GM19025 (cell line): ENCODE data around the gene RTN4R.
"Not testable (repeated sequence)": the region's sequence is repeated elsewhere in the genome, so short reads cannot be mapped to it uniquely, and the experiment has no call there.

Experiments used
- ATAC-seq: cut with Tn5 transposase; IDR thresholded peaks from one replicate; pipeline ENCODE4 v1.9.1; 2021; ENCODE audit warnings: mild to moderate bottlenecking, low read depth, moderate library complexity; ENCODE audit not compliant: unreplicated experiment

Gene RTN4R

DNA sequence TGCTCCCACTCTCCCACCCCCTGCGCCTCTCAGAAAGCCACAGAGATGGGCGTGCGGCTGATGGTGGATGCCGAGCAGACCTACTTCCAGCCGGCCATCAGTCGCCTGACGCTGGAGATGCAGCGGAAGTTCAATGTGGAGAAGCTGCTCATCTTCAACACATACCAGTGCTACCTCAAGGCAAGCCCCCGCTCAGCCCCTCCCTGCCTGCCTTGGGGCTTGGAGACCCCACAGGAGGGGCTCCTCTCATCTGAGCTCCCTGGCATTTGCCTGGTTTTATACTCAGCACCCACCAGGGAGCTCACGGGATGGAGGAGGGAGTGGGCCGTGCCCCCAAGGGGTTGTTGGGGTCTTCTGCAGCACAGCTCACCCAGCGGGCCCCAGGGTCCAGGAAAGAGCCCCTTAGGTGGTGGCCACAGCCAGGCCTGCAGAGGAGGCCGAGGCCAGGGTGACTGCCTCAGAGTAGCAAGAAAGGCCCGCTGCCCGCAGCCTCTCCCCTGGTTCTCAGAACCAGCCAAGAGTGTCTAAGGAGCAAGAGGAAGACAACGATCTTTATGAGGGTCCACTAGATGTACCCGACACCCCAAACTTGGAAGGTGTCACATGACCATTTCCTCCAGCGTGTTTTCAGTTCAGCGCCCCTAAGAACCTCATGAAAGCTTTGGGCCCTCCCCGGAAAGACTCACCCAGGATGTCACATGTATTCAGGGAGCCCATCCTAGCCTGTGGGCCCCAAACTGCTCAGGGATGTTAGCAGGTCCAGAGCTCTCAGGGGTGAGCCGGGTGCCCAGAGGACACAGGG, 38.7 kb upstream of the RTN4R start:
- not testable (repeated sequence) for ATAC-seq

DNA sequence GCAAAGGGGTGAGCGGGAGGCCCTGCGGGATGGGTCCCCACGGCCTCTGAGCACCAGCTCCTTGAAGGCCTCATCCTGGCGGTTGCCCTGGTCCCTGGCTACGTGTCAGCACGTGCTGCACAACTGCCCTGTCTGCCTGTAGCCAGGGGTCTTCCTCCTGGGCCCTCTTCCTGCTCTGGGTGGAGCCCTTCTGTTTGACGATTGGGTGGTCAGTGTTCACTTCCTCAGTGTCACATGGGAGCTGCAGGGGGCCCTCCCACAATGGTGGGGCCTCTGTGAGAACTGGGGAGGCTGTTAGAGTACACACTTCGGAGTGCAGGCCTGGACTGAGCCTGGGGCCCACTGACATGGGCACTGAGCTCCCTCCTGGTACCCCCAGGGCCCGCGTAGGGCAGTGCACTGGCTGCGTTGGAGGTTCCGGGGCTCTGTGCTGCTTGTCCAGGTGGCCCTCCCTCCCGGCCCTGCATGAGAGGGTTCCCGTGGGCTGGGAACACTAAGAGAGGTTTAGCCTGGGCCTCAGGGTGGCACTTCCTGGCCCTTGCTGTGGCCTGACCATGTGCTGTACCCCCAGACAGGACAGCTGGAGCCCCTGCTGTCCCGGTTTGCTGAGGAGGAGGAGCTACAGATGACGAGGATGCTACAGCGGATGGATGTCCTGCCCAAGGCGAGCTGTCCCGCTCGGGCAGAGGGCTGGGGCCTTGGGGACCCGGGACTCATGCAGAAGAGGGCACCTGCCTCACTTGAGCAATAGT, 38.0 kb upstream of the RTN4R start:
- ATAC-seq: no peak

DNA sequence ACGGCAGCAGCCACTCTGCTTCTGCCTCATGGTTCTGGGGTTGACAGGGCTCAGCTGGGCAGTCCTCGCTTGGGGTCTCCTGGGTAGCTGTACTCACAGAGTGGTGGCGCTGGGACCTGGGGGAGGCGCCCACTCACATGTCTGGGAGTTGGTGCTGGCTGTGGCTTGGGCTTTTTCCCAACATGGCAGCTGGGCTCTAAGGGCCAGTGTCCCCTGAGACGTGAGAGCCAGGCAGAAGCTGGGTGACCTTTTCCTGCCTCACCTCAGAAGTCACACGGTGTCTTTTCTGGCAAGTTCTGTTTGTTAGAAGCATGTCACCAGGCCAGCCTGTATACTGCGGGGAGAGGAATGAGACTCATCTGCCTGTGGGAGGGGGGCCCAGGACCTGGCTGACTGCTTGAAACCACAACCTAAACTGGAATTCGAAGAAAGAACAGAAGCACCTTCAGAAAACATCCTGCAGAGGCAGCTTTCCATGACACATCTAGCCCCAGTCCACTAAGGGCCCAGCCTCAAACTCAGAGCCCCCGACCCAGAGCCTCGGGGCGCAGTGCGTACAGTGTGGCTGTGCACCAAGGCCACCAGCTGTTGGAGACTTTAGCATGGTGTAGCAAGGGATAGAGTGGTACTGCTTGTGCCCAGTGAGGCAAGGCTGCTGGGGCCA, 37.2 kb upstream of the RTN4R start:
- not testable (repeated sequence) for ATAC-seq

DNA sequence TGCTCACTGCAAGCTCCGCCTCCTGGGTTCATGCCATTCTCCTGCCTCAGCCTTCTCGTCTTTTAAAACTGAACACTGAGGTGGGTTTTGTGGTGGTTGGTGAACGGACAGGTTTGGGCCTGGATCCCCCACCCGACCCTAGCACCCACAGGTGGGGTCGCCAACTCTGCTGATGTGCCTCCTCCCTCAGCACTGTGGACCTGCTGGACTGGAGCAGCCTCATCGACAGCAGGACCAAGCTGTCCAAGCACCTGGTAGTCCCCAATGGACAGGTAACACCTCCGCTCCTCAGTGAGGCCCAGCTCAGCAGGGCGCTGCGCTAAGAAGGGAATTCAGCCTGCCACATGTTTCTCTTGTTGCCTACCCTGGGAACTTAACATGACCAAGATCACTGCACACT, 36.5 kb upstream of the RTN4R start:
- no peak for ATAC-seq

DNA sequence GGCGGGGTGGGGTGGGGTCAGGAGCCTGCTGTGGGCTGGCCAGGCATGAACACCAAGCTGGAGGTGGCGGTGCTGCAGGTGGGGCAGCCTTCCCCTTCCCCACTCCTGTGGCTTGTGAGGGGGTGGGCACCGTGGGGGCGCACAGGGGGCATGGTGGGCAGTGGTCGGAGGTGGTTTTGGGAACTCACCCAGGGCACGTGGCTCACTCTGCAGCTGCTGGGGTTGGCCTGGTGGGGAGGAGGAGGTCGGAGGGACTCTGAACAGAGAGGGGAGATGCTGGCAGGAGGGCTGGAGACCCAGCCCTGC, 35.1 kb upstream of the RTN4R start:
- not testable (repeated sequence) for ATAC-seq

DNA sequence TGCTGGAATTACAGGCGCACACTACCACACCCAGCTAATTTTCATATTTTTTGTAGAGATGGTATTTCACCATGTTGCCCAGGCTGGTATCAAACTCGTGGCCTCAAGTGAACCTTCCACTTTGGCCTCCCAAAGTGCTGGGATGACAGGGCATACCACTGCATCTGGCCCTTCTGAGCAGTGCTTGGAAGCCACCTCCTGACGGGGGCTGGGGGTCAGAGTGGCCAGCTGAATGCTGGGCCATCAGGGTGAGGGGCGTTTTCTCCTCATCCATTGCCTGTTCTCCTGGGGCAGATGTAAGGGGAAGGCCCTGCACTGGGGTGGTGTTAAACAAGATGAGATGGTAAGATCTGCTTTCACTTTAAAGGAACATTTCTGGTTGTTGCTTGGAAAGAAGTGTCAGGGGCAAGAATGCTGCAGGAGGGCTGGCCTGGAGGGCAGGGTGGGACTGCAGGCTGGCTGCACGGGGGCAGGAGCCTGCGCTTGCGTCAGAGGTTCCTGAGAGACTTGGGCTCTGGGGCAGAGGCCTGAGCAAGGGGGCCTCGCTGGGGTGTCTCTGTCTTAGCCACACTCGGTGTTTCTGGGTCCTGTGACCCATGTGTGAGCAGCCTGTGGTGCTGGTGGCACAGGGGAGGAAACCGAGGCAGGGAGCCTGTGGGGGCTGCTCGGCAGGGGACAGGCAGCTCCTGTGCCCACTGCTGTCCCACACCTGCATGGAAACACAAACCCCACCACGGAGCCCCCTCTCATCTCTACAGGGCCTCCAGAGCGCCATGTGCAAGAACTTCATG, 34.5 kb upstream of the RTN4R start:
- ATAC-seq: no peak

DNA sequence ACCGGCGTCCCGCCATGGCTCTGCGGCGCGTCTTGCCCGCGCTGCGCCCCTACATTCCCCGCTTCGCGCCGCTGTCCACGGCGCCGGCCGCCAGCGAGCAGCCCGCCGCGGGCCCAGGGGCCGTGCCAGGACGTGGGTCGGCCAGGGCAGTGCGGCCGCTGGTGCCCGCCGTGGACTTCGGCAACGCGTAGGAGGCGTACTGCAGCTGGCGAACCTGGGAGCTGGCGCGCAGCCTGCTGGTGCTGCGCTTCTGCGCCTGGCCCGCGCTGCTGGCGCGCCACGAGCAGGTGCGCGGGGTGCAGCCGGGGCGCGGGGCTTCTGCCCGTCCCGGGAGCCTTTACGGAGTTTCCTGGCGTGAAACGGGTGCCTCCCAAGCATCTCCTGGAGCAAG, 31.6 kb upstream of the RTN4R start:
- peak; percentile 7 for ATAC-seq

DNA sequence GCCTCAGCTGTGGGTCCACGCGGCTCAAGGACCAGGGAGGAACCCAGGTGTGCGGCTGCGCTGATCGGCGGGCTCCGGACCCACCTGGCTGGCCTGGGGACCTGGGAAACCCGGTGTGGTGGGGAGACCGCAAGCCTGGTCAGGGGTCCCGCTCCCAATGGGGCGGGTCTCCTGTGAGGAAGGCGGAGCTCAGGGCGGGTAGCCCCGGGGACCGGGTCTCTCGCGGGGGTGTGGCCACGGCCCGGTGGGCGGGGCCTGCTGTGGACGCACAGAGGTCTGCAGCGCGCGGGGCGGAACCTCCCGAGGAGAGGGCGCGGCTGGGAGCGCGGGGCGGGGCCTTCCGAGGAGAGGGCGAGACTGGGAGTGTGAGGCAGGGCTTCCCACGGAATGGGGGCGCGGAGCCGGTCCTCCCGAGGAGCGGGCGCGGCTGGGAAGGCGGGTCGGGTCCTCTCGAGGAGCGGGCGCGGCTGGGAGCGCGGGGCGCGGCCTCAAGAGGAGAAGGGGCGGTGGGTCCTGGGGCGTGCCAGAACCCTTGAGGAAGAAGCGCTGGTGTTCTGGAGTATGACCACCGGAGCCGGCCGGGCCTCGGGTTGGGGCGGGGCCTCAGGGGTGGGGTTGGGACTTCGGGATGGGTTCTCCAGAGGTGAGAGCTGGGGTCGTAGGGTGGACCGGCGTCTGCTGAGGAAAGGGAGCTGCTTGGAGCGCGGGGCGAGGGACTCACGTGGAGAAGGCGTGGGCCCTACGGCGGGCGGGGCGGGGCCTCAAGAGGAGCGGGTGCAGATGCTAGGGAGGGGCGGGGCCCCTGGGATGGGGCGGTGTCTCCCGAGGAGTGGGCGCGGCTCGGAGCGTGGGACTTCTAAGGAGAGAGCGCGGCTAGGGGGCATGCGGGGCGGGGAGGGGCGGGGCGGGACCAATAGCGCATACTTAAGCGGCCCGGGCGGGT, 31.0 kb upstream of the RTN4R start:
- peak; percentile 63 for ATAC-seq

DNA sequence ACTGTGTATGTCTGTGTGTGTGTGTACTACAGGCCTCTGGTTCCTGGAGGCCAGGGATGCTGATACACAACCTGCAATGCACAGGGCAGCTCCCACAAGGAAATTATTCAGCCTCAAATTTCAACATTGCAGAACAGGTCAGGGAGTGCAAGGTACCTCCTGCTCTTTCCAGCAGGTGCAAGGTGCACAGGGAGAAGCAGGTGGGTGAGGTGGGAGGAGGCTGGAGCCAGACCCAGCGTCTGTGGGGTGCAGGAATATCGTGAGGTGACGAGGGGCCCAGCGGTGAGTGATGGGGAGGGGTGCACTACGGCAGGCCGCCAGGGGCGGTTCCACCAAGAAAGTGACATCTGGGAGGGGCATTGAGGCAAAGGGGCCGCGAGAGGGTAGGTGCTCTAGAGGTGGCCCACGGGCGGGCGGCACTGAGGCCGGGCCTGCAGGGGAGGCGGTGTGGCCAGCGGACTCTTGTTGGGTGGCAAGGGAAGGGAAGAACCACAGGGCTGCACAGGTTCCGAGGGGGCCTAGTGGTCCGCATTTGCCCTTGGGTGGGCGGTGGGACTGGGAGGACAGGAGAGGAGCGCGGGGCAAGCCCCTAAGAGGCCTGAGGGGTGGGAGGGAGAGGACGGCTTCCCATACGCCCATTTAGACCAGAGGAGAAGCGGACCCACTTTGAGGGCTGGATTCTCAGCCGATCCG, 30.1 kb upstream of the RTN4R start:
- ATAC-seq: no peak

DNA sequence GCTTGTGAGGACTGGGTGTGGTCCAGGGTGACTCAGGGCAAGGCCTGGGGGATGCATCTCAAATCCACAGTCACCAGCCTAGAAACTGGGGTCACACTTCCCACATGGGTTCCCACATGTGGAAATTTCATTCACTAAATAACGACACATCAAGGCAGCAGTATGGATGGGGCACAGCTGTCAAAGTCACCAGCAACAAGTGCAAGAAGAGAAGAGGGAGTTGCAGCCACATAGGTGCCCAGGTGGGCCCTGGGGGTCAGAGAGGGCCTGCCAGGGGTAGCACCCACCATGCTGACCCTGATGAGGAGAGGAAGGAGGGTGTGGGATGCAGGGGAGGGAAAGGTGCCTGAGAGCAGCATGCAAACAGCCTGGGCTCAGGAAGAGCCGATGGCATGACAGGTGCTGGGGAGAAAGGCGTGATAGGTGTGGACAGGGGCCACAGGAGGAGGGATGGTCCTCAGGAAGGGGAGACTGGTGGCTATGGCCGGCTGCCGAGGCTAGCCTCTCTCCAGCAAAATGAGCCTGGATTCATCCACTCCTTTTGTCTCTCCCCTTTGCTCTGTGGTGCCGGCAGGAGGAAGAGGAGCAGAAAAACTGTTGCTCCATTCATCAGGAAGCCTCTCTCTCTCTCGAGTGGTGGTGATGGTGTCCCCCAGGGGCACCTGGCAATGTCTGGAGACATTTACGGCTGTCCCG, 29.4 kb upstream of the RTN4R start:
- ATAC-seq: no peak

DNA sequence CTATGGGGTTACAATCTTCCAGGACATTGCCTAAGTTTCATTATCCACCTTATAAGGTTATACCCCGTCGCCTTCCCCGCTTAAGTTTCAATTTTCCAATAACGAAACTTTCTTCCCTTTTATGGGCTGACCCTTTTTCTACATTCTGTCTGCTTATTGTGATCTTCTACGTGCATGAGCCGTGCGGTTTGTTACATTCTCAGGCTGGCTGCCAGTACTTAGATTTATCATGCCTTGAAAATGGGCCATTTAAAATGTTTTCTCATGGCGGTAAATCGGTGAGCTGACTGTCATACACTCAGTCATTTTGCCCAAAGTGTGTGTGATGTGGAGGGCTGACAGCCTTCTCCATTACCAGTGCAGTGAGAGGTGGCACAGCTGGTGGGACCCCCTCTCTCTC, 28.5 kb upstream of the RTN4R start:
- no peak for ATAC-seq

DNA sequence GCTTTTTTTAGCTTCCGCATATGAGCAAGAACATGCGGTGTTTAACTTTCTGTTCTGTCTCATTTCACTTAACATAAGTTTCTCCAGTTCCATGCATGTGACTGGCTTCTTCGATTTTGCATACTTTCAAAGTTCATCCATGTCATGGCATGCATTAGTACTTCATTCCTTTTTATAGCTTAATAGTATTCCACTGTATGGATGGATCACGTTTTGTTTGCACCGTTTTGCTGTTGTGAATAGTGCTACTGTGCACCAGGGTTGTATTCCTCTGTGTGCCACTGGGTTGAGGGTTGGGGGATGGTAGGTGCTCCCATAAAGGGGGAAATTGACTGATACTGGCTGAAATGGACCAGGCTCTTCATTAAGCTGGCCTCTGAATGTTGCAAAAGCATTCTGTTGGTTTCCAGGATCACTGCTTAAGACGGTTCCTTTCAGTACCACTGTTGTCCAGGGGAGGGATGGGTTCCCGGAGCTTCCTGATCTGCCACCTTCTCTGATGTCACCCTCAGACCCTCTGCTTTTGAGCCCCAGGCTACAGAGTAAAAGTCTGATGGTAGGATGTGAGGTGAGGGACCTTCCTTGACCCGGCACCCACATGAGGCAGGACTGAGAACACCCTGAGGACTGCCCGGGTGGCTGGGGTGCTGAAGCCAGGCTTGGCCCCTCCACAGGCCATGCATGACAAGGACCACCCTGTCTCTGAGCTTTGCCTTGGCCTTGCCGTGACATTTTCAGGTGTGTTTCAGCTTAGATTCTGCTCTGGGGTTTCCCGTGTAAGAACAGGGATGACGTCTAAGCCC, 27.3 kb upstream of the RTN4R start:
- no peak for ATAC-seq

DNA sequence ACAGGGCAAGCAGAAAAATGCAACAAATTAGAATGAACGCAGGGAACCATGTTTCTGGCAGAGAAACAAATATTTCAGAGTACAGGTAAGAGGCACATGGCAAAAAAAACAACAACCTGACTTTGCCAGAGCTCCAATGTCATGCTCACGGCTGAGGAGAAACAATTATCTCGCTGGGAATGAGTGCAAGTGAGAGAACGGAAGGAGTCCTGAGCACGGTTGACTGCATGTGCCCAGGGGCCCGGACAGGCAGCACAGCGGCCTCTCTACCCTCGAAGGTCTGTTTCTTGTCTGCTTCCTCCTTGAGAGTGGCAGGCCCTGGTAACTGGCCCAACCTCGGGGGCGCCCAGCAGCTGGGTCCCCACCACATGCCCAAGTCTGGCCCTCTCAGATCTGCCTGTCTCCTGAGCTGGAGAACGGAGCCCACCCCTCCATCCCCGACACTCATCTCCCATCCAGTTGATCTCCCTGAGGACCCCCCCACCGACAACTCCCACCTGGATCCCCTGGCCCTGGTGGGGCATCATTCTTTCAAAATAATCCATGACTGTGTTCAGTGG, 24.6 kb upstream of the RTN4R start:
- ATAC-seq: no peak

DNA sequence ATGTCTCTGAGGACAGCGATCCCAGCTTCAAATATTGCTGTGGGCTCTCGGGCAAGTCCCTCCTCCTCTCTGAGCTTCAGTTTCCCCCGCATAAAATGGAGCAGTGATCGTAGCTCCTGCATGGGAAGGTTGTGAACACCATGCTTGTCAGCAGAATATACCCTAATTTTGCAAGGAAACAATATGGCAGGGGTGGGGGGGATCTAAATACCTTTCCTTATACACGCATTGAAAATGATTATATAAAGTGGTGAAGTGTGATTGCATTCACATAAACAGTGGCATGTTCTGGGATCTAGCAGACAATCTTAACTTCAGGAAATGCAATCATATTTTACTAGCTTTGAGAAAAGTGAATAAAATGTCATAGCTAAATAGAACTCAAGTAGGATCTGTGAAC, 24.0 kb upstream of the RTN4R start:
- ATAC-seq: no peak

DNA sequence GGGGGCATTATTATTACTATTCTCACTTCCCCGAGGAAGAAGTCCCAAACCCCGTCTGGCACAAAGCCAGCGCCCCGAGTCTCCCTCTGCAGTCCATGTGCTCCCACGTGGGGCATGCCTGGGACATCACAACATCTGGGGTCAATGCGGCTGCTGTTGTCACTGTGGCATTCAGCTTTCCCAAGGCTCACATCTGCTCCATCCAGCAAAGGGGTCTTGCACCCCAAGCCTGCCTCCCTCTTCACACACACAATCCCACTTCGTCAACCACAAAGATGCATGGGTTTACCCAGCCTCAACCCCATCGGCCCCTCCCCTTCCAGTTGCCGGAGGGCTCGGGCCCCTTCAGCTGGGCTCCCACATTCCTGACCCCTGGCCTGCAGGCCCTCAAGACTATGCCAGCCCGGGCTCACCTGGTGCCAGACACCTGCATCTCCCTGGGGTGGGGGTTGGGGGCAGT, 23.5 kb upstream of the RTN4R start:
- ATAC-seq: no peak

DNA sequence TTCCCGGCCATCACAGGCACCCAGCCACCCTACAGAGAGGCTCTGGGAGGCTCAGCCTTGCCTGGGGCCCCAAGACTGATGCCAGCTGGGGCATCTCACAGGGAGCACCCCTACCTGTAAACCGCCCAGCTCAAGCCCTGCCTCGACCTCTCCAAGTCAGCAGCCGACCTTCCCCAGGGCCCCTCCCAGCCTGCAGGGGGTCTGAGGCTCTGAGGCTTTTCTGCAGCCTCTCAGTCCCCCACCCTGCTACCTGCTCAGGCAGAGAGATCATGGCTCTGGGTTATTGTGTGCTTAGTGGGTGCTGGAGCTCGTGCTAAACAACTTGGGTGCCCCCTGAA, 23.1 kb upstream of the RTN4R start:
- ATAC-seq: no peak

DNA sequence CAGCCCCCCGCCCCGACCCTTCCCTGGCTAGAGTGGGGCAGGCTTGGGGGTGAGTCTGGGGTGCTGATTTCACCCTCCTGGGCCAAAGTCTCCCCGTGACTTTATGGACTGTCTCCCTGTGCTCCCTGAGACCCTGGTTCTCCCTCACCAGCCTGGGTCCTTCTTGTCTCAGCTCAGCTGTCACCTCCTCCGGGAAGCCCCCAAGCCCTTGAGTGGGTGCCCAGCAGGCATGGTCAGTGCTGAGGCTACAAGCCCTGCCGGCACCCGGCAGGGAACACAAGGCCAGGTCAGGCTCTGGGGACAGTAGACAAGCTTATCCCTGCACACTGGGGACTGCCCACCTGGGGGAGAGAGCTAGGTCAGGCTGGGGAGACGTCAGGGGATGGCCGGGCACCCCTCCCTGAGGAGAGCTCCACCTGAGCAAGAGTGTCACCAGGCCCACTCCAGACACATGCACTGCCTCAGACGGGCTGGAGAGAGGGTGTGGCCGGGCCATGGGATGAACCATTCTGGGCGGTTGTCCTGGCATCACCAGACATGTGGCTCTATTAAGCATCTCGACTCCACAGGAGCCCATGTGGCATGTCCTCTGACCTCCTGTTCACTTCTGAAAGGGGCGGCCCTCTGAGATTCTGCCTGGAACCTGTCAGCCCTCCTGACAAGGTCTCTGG, 22.6 kb upstream of the RTN4R start:
- ATAC-seq: no peak
